ENCODE results near the gene SLC7A7.
"Not testable (repeated sequence)": the region's sequence is repeated elsewhere in the genome, so short reads cannot be mapped to it uniquely, and the experiment has no call there.

SLC7A7 gene

DNA sequence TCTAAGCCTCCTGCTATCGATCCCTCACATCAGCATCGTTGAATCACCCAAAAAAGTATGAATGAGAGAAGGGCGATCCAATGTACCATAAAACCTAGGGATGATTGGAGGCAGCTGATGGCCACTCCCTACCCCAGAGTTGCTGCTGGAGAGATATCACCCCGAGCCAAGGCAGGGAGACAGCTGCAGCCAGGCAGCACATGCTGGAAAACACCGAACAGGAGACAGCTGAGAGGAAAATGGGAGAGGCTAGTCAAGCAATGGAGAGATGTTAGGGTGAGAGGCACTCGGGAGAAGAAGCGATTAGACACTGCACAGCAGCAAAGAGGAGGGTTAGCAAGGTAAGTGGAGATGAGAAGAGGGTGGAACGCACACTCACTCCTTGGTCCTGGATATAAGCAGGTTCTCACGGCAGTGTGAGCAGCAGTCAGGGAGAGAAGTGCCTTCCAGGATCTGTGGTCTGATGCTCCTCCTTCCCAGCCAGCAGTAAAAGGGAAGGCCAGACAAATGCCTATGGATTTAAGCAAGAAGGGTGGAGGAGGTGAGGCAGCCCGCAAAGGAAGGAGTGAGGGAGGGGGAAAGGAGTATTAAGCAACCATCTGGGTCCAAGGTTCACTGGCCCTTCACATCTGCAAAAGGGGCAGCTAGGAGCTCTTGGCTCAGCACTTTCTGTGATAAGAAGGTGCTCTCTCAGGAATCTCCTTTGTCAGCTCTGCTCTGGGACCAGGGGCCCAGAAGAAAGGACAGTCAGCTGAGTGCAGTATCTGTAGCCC, at the start of gene SLC7A7:
Gene SLC7A7 (minus strand): TSS at position 495 of the 773 bp plus-strand sequence. CDS start 2,037 bp downstream, outside the sequence.
- DNase-seq = peak; percentile 86

- DNase-seq = no peak
These were observed 49.7 kb upstream of the SLC7A7 start for GRCh38 chr14:22864979-22865378.

DNA sequence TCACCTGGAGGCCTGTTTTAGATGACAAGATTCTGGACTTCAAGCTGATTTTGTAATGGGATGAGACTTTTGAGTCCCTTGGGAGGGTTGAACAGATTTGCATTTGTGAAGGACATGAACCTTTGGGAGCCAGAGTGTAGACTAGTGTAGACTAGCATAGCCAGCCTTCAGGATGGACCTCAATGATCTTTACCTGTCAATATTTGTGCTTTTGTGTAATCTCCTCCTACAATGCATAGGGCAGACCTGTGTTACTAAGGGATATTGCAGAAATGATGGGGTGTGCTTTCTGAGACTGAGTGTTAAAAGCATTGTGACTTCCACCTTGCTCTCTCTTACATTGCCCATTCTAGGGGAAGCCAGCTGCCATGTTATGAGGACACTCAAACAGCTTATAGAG, 46.4 kb upstream of the SLC7A7 start:
- no peak for DNase-seq

DNA sequence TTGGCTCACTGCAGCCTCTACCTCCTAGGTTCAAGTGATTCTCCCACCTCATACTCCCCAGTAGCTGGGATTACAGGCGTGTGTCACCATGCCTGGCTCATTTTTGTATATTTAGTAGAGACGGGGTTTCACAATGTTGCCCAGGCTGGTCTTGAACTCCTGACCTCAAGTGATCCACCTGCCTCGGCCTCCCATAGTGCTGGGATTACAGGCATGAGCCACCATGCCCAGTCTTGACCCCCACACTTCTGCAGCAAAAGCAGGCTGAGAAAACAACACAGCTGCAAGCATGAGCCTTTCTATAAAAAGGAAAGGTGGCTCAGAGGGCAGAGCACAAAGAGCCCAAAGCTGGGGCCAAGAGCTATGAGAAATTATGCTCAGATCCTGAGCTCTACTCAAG, 45.1 kb upstream of the SLC7A7 start:
- not testable (repeated sequence) for DNase-seq

GRCh38 chr14:22856428-22856827, 41.2 kb upstream of the SLC7A7 start:
- no peak for DNase-seq

DNA sequence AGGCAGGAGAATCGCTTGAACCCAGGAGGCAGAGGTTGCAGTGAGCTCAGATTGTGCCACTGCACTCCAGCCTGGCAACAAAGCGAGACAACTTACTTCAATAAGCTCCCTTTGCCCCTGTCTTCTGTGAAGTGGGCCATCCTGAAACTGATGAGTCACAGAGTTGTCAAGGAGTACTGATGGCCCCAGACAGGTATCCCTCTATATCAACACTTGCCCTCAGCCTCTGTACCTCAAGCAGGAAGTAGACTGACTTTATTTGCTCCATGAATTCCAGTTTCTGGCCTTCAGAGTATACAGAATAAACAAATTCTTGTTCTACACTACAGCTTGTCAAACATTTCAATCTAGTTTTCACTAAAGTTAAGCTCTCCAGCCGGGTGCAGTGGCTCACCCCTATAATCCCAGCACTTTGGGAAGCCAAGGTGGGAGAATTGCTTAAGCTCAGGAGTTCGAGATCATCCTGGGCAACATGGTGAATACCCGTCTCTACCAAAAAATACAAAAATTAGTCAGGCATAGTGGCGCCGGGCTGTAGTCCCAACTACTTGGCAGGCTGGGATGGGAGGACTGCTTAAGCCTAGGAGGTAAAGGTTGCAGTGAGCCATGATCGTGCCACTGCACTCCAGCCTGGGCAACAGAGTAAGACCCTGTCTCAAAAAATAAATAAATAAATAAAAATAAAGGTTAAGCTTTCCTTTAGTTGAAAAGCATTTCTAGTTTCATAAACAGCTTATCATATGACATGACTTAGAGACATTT, 39.9 kb upstream of the SLC7A7 start:
- DNase-seq = no peak

GRCh38 chr14:22854296-22854695, 39.1 kb upstream of the SLC7A7 start:
- not testable (repeated sequence) for DNase-seq

- DNase-seq = peak; percentile 70
These were observed 37.9 kb upstream of the SLC7A7 start for GRCh38 chr14:22852940-22853767.

DNA sequence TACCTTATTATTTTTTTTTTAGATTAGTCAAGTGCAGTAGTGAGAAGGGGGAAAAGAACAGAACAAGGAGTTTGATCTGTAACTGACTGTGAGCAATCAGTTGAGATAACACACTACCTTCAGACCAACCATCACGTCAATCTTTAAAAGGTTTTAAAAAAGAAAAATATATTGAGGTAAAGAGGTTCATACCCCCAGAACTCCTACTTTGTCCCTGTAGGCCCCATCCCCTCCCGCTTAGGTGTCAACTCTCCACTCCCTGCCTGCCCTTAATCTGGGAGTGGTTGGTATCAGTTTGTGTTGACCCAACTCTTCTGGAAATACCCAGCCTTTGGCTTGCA, 37.3 kb upstream of the SLC7A7 start:
- DNase-seq = no peak

- DNase-seq = not testable (repeated sequence)
These were observed 36.9 kb upstream of the SLC7A7 start for GRCh38 chr14:22852178-22852577.

GRCh38 chr14:22850944-22851764, 35.9 kb upstream of the SLC7A7 start:
- DNase-seq = peak; percentile 94

- DNase-seq = no peak
These were observed 34.1 kb upstream of the SLC7A7 start for GRCh38 chr14:22849212-22849819.

DNA sequence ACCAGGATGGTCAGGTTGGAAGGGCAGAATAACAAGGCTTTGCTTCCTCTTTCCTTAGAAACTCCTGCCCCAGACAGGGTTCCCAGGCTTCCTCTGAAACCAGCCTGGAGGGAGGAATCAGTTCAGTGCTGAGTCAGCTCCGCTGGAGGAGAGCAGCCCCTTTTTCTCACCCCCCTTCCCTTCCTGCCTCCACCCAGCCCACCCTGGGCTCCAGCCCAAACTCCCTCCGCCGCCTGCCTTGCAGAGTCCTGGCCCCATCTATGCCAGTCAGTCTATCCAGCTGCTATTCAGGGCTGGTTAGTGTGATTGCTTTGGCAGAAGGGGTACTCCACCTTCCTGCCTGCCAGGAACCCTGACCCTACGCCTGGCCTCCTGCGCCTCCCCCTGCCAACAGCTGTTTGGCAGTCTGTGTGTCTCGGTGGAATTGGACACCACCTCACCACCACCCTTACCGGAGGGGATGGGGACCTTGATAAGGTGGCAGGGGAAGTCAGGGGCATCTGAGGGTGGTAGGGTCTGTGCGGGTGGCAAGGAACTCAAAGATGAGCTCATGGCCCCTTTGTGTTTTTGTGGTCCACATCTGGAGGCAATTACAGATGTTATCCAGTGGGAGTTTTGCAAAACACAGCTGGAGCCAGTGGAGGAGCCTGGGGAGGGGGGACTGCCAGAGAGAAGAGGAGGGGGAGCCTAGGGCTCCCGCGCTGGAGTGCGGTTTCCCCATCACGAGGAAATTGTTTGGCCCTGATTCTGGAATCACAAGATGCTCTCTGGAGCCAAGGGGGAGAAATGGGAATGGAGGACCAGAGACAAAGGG, 33.3 kb upstream of the SLC7A7 start:
- DNase-seq = peak; percentile 34

GRCh38 chr14:22847661-22848341, 32.6 kb upstream of the SLC7A7 start:
- no peak for DNase-seq

DNA sequence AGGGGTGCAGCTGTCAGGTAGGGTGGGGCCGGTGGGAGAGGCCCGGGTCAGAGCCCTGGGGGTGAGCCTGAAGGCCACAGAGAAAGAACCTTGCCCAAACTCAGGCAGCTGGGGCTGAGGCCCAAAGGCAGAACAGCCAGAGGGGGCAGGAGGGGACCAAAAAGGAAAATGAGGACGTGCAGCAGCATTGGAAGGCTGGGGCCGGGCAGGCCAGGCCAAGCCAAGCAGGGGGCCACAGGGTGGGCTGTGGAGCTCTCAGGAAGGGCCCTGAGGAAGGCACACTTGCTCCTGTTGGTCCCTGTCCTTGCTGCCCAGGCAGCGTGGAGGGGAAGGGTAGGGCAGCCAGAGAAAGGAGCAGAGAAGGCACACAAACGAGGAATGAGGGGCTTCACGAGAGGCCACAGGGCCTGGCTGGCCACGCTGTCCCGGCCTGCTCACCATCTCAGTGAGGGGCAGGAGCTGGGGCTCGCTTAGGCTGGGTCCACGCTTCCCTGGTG, 31.6 kb upstream of the SLC7A7 start:
- no peak for DNase-seq

- DNase-seq = no peak
These were observed 30.8 kb upstream of the SLC7A7 start for GRCh38 chr14:22845821-22846625.

DNA sequence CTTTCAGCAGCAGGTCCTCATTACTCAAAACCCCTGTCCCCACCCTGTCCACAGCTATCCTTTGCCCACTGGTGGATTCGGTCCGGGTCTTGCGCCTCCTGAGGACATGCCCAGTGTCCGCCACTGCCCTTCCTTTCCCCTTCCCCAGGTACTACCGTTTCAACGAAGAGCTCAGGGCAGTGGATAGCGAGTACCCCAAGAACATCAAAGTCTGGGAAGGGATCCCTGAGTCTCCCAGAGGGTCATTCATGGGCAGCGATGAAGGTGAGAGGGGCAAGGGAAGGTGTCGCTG, 29.8 kb upstream of the SLC7A7 start:
- no peak for DNase-seq

DNA sequence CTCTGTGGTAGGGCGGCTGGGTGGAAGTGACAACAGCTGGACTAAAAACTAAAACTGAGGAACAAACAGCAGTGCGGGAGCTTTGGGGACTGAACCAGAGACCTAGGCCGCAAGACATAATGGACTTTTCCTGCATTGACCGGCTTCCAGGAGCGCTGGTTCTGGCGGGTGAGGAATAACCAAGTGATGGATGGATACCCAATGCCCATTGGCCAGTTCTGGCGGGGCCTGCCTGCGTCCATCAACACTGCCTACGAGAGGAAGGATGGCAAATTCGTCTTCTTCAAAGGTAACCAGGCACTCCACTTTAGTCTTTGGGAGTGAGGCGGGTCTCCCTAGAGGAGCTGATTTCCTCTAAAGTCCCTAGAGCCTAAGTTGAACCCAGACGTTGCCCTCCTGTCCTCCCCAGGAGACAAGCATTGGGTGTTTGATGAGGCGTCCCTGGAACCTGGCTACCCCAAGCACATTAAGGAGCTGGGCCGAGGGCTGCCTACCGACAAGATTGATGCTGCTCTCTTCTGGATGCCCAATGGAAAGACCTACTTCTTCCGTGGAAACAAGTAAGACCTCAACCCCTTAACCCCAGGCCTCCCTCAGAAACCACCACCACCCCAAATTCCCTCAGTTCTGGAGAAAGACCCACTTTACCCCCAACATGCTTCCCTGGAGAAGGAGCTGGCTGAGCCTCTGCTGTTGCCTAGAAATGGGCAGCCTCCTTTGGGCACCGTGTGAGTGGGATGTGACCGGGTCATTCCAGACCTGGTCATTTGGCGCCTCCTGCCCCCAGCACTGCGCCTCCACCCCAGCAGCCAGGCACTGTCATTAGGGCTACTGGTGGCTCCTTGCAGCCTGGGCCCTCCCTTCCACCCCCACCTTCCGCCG, 29.2 kb upstream of the SLC7A7 start:
- no peak for DNase-seq
